SK-N-SH treated with all-trans-retinoic acid at 6 μM for 48 hours (cell line): ENCODE results near the gene CDK5.

Source experiments
- OSR1 ChIP-seq: fragments of 250-450 bp; sonication (Bioruptor Pico); IDR thresholded peaks from 2 replicates; pipeline ENCODE4 v1.8.0; 2022; ENCODE audit warnings: moderate library complexity, mild to moderate bottlenecking, inconsistent platforms
- ZNF70 ChIP-seq: fragments of 450-650 bp; formaldehyde crosslinking; IDR thresholded peaks from 2 replicates; pipeline ENCODE4 v1.5.0; 2020; ENCODE audit warnings: mild to moderate bottlenecking, moderate library complexity
- ZNF8 ChIP-seq: fragments of 450-650 bp; formaldehyde crosslinking; IDR thresholded peaks from 2 replicates; pipeline ENCODE4 v1.5.0; 2020; ENCODE audit warnings: mild to moderate bottlenecking, moderate library complexity
- TF ChIP-seq, protein P1 (sequence below): fragments of 250-450 bp; sonication (Bioruptor Pico); IDR thresholded peaks from 2 replicates; pipeline ENCODE4 v1.8.0; 2020; ENCODE audit warnings: mild to moderate bottlenecking, moderate library complexity, borderline replicate concordance

DNA sequence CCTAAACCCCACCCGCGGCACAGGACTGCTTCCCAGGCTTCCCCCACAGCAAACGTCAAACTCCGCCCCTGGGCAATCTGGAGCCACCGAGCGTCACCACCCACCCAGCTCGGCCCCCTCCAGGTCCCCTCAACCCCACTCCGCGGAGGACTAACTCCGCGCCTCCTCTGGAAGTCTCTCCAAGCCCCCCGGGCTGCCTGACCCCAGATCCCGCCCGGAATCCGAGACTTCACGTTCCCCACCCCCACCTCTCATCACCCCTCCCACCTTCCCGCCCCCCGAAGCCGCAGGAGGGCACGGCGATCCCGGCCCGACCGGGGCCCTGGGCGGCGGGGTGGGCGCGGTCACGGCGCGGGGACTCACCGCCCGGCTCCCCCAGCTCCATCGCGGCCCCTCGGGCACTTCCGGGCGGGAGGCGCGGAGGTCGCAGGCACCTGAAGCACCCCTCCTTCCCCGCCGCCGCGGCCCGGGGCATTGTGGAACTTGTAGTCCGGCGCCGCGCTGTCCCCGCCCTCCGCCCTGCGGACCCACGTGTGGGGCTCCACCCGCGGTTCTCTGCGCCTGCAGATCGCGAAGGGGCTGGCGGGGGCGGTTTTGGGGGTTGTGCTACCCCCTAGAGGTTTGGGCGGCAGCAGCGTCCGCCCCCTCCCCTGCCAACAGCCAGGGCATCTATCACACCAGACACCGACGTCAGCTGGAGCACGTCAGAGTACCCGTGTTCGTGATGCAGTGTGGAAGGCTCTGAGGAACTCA is 25.6 kb upstream of the CDK5 start, which contains the start of gene TMUB1:
- TF ChIP-seq, protein P1, sequence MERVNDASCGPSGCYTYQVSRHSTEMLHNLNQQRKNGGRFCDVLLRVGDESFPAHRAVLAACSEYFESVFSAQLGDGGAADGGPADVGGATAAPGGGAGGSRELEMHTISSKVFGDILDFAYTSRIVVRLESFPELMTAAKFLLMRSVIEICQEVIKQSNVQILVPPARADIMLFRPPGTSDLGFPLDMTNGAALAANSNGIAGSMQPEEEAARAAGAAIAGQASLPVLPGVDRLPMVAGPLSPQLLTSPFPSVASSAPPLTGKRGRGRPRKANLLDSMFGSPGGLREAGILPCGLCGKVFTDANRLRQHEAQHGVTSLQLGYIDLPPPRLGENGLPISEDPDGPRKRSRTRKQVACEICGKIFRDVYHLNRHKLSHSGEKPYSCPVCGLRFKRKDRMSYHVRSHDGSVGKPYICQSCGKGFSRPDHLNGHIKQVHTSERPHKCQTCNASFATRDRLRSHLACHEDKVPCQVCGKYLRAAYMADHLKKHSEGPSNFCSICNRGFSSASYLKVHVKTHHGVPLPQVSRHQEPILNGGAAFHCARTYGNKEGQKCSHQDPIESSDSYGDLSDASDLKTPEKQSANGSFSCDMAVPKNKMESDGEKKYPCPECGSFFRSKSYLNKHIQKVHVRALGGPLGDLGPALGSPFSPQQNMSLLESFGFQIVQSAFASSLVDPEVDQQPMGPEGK, result no peak
- TF ChIP-seq ZNF70 (CRISPR knock-in tag) (no peak), ZNF8 (no peak), OSR1 (CRISPR knock-in tag) (no peak)
